ENCODE results near the gene CHN1. TPM values are rescaled to one million over a fixed set of nuclear protein-coding genes. Genes with fewer than 3 reads are reported as not detected.

The CHN1 gene
- total RNA-seq, 2 donors from 2014 or later = 2.2 to 2.8 TPM

GRCh38 chr2:175011505-175011904, 6.3 kb upstream of the CHN1 start:
- TF ChIP-seq CTCF (IDR thresholded peaks at IDR 0.05) = no peak
- H3K9ac ChIP-seq (ENCODE audit: low read depth in 2 of 2, low read length in 2 of 2) = no peak overlapping the region
- intact Hi-C loops (cut with DNase I) = no loop called here
- no peaks in the 10 kb centered on the region for H3K9me3 ChIP-seq
- H3K4me1 ChIP-seq = no peaks in the 10 kb centered on the region
- no peak overlapping the region for H3K27ac ChIP-seq
- no peak overlapping the region for H3K4me3 ChIP-seq
- no peak for DNase-seq
- peaks cover 9% of the 10 kb centered on the region for H3K27me3 ChIP-seq
- H3K36me3 ChIP-seq = no peaks in the 10 kb centered on the region

- Histone ChIP-seq H3K4me1 (no peaks in the 10 kb centered on the region), H3K4me3 (no peak overlapping the region), H3K9ac (ENCODE audit: low read depth in 2 of 2, low read length in 2 of 2) (no peak overlapping the region), H3K27ac (no peak overlapping the region), H3K27me3 (peaks cover 14% of the 10 kb centered on the region), H3K36me3 (no peaks in the 10 kb centered on the region), H3K9me3 (no peaks in the 10 kb centered on the region)
- no peak for TF ChIP-seq CTCF (IDR thresholded peaks at IDR 0.05)
- intact Hi-C loops (cut with DNase I) = no loop called here
- DNase-seq = no peak
Observed at GRCh38 chr2:175010848-175011254, 5.7 kb upstream of the CHN1 start.

GRCh38 chr2:175009917-175010621, 4.9 kb upstream of the CHN1 start:
- H3K4me1 ChIP-seq = peaks cover 5% of the 10 kb centered on the region
- DNase-seq = no peak
- H3K27ac ChIP-seq = no peak overlapping the region
- intact Hi-C loops (cut with DNase I) = no loop called here
- H3K36me3 ChIP-seq = no peaks in the 10 kb centered on the region
- H3K4me3 ChIP-seq = no peak overlapping the region
- no peak for TF ChIP-seq CTCF (IDR thresholded peaks at IDR 0.05)
- peaks cover 20% of the 10 kb centered on the region for H3K27me3 ChIP-seq
- no peak overlapping the region for H3K9ac ChIP-seq (ENCODE audit: low read depth in 2 of 2, low read length in 2 of 2)
- no peaks in the 10 kb centered on the region for H3K9me3 ChIP-seq

GRCh38 chr2:175008801-175009495, 3.8 kb upstream of the CHN1 start:
- no peaks in the 10 kb centered on the region for H3K36me3 ChIP-seq
- H3K4me3 ChIP-seq = no peak overlapping the region
- DNase-seq = no peak
- peaks cover 5% of the 10 kb centered on the region for H3K4me1 ChIP-seq
- no peak overlapping the region for H3K9ac ChIP-seq (ENCODE audit: low read depth in 2 of 2, low read length in 2 of 2)
- no peaks in the 10 kb centered on the region for H3K9me3 ChIP-seq
- no peak for TF ChIP-seq CTCF (IDR thresholded peaks at IDR 0.05)
- H3K27me3 ChIP-seq = peaks cover 23% of the 10 kb centered on the region
- intact Hi-C loops (cut with DNase I) = no loop called here
- H3K27ac ChIP-seq = no peak overlapping the region

DNA sequence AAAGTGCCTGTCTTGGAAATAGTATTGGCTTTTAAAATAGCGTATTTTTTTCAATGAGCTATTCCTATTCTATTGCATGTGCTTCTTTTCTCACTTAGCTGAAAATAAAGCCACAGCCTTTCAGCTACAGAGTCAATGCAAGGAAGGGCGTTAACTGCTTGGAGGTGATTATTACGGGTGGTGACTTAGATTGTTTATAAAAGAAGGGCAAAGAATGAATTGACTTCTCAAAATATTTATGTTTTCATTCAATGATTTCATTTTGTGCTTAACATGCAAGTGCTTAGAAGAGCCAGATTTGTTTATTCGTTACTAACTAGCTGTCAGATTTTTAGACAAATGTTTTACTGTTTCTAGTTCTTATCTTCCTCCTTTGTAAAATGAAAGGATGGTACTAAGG, 2.8 kb upstream of the CHN1 start:
- Histone ChIP-seq H3K4me1 (peaks cover 5% of the 10 kb centered on the region), H3K4me3 (no peak overlapping the region), H3K9ac (ENCODE audit: low read depth in 2 of 2, low read length in 2 of 2) (no peak overlapping the region), H3K36me3 (no peaks in the 10 kb centered on the region), H3K27me3 (peaks cover 23% of the 10 kb centered on the region), H3K9me3 (no peaks in the 10 kb centered on the region), H3K27ac (no peak overlapping the region)
- no peak for DNase-seq
- intact Hi-C loops (cut with DNase I) = no loop called here
- TF ChIP-seq CTCF (IDR thresholded peaks at IDR 0.05) = no peak

Data from colonic mucosa (tissue), 4 donors.